Small intestine (tissue), 7 donors: ENCODE results near the gene NEK9. TPM values are rescaled to one million over a fixed set of nuclear protein-coding genes. Genes with fewer than 3 reads are reported as not detected.

ENCODE experiments used
- DNase-seq, 2 donors: peaks; one replicate each; pipeline versions ENCODE4 v3.0.0 to v3.0.0-alpha.2; 2013
- FAIRE-seq: peaks from 2 replicates; lab custom pipeline; 2012; peaks lifted over from hg19 to GRCh38; lab: Jason Lieb, UNC
- H3K27ac ChIP-seq, 3 donors: one replicate each; pipeline ENCODE4 v1.5.1; 2013; ENCODE audit warnings: low read length in 2 of 3, mild to moderate bottlenecking in 2 of 3, control low read depth in 1 of 3, inconsistent platforms in 1 of 3, low read depth in 1 of 3, moderate library complexity in 1 of 3
- H3K27me3 ChIP-seq, 3 donors: one replicate each; pipeline ENCODE4 v1.6.1; 2013; ENCODE audit warnings: low read length in 3 of 3, inconsistent platforms in 1 of 3; ENCODE audit not compliant: control insufficient read depth in 3 of 3, insufficient read depth in 3 of 3
- H3K36me3 ChIP-seq, 3 donors: one replicate each; pipeline ENCODE4 v1.6.1; 2013; ENCODE audit warnings: low read length in 3 of 3, inconsistent platforms in 1 of 3, low read depth in 1 of 3, mild to moderate bottlenecking in 1 of 3, moderate library complexity in 1 of 3; ENCODE audit not compliant: control insufficient read depth in 3 of 3, insufficient read depth in 2 of 3
- H3K4me1 ChIP-seq, 3 donors: one replicate each; pipeline ENCODE4 v1.6.1; 2013; ENCODE audit warnings: low read length in 2 of 3, inconsistent platforms in 1 of 3, low read depth in 1 of 3, mild to moderate bottlenecking in 1 of 3, moderate library complexity in 1 of 3; ENCODE audit not compliant: control insufficient read depth in 3 of 3, insufficient read depth in 2 of 3
- H3K4me3 ChIP-seq, 3 donors: one replicate each; pipeline ENCODE4 v1.5.1; 2013; ENCODE audit warnings: low read length in 3 of 3, control low read depth in 1 of 3, inconsistent platforms in 1 of 3, low read depth in 1 of 3, mild to moderate bottlenecking in 1 of 3, moderate library complexity in 1 of 3
- H3K9me3 ChIP-seq, 2 donors: one replicate each; pipeline ENCODE4 v1.6.1; 2013; ENCODE audit warnings: low read depth in 1 of 2, low read length in 1 of 2; ENCODE audit not compliant: control insufficient read depth in 2 of 2, insufficient read depth in 1 of 2
- WGBS, 3 donors: extraction: QIAGEN DNeasy Blood & Tissue Kit; methylation state at CpG; one replicate each; pipeline ENCODE4 v1.1.7; 2013; 5-methylcytosine and 5-hydroxymethylcytosine counted together
- polyA plus RNA-seq, 4 donors: library from polyadenylated mRNA; stranded (reverse) in 3 of 4; unstranded in 1 of 4; fragments of 200-250 nt in 3 of 4; fragments of 120-200 nt in 1 of 4; gene quantifications; one replicate each; pipeline versions ENCODE4 v1.2.1 to v1.2.3, GENCODE V29; 2013
- donor health status: healthy with polysubstance abuse.
- donor health status: control.
- donor health status: control.
- donor health status: Bipolar disorder and iron deficiency.
- donor health status: healthy.

Gene NEK9
- polyA plus RNA-seq, 4 donors: 14.9 to 66.5 (median 25.2) TPM

DNA sequence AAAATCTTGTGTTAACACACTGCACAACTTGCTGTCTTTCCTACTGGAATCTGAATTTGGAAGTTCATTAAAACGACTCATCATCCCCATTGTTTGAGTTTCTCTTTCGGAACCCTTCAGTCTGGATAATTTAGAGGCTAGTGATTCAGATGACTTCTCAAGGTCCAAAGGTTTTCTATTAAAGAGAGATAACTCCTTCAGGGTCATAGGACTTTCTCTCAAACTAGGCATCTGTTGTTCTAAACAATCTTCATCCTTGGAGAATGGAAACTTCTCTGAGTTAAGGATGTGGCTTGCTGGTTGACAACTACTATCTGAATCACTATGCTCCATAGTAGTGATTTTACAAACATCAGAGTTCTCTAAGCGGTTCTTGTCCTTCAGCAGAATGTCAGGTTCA lies 79.9 kb downstream of the NEK9 start:
- no peaks in the 10 kb centered on the region for H3K36me3 ChIP-seq
- peak overlapping the region in 2 of 3 donors; percentile 12 to 26 for H3K27ac ChIP-seq
- DNase-seq (peak in 1 of 2 donors; percentile 73), FAIRE-seq (no peak)
- no peaks in the 10 kb centered on the region for H3K9me3 ChIP-seq
- H3K27me3 ChIP-seq: no peaks in the 10 kb centered on the region
- H3K4me3 ChIP-seq: no peak overlapping the region
- peaks cover 4 to 17% (median 13%) of the 10 kb centered on the region in 3 donors for H3K4me1 ChIP-seq
- WGBS, 3 donors: 45 to 75% (median 48%) methylated on average over 3 of the region's 3 CpGs

DNA sequence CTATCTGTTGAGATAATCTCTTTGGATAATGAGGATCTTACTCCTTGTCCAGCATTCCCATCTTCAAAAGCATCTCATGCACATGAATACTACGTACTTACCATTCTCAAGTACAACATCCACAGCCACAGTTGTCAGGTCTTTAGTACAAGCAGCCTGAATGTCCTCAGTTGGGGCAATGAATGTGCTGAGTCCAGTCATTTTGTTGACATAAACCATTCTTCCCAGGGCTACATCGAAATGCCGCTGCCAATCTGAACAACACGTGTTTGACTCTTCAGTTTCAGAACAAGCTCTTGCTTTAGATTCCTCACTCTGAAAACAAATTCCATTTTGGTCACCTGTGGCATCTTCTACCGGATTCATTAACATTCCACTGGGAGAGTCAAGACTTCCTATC lies 80.6 kb downstream of the NEK9 start:
- peaks cover 4 to 20% (median 14%) of the 10 kb centered on the region in 3 donors for H3K4me1 ChIP-seq
- H3K4me3 ChIP-seq: no peak overlapping the region
- no peak overlapping the region for H3K27ac ChIP-seq
- FAIRE-seq: no peak
- H3K36me3 ChIP-seq: peaks cover 0 to under 1% (median 0%) of the 10 kb centered on the region in 3 donors
- no peaks in the 10 kb centered on the region for H3K9me3 ChIP-seq
- 89 to 97% (median 93%) methylated on average over 5 of the region's 5 CpGs for WGBS, 3 donors
- H3K27me3 ChIP-seq: no peaks in the 10 kb centered on the region
- no peak for DNase-seq

DNA sequence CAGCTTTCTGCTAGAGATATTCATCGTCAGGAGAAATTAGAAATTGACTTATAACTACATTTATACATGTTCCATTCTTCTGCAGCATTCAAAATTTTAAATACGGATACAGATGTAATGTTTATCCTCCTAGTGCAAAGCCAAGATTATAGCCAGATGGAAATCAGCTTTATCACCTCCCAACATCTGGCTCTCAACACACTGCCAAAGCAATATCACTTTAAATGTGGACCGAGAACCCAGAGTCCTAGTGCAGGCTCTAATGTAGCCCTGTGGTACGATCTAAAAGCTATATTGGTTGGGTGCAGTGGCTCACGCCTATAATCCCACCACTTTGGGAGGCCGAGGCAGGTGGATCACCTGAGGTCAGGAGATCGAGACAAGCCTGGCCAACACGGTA lies 82.1 kb downstream of the NEK9 start:
- H3K4me3 ChIP-seq: no peak overlapping the region
- FAIRE-seq: no peak
- 68 to 76% (median 75%) methylated on average over 8 of the region's 8 CpGs for WGBS, 3 donors

DNA sequence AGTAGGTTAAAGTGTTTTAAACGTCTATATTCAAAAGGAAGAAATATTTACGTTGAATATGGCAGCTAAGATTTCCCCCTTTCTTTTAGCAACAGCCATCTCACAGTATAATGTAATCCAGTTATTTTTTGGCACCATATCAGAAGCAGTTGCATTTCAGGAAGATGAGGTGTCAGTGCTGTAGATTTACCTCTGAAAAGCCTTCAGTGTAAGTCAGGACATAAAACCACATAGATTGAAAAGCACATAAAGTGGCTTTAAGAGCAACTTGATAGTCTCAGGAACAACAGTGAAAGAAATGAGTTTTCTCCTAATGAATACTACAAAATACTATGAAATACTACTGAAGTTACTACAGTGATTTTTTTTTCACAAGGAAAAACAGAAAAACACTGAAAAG lies 82.5 kb downstream of the NEK9 start:
- Histone ChIP-seq H3K27me3 (no peaks in the 10 kb centered on the region), H3K9me3 (no peaks in the 10 kb centered on the region), H3K36me3 (peaks cover 0 to 4% (median 0%) of the 10 kb centered on the region in 3 donors), H3K4me3 (no peak overlapping the region), H3K27ac (no peak overlapping the region), H3K4me1 (peaks cover 4 to 12% (median 11%) of the 10 kb centered on the region in 3 donors)
- DNase-seq: no peak
- FAIRE-seq: no peak
- WGBS, 3 donors: 8 to 25% (median 13%) methylated on average over 2 of the region's 2 CpGs

More for the DNA sequence above, 82.1 kb downstream of the NEK9 start:
- no peak for DNase-seq
- Histone ChIP-seq H3K27ac (no peak overlapping the region), H3K27me3 (no peaks in the 10 kb centered on the region), H3K4me1 (peaks cover 4 to 12% (median 11%) of the 10 kb centered on the region in 3 donors), H3K9me3 (no peaks in the 10 kb centered on the region), H3K36me3 (peaks cover 0 to 4% (median 0%) of the 10 kb centered on the region in 3 donors)

DNA sequence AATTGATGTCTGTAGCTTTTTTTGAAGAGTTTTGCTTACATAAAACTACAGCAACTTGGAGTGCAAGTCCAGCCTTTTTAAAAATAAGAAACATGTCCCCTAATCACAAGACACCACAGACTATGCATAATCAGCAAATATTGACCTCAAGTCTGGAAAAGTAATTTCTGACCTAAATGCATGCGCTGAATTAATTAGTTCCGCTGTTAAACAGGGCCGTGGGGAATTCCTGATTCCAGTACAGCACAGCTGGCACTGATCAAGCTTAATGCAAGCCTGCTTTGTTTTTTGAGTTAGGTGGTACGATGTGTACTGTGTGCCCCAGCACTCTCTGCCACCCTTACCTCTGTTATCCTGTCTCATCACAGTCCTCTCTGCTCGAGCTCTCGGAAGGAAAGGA lies 84.8 kb downstream of the NEK9 start:
- Histone ChIP-seq H3K4me1 (peaks cover 4 to 12% (median 8%) of the 10 kb centered on the region in 3 donors), H3K9me3 (no peaks in the 10 kb centered on the region), H3K27me3 (no peaks in the 10 kb centered on the region), H3K4me3 (no peak overlapping the region), H3K27ac (peak overlapping the region; percentile 9 to 34 (median 15)), H3K36me3 (peaks cover 0 to 14% (median under 1%) of the 10 kb centered on the region in 3 donors)
- no peak for FAIRE-seq
- DNase-seq: no peak
- WGBS, 3 donors: 13 to 42% (median 36%) methylated on average over 6 of the region's 6 CpGs

DNA sequence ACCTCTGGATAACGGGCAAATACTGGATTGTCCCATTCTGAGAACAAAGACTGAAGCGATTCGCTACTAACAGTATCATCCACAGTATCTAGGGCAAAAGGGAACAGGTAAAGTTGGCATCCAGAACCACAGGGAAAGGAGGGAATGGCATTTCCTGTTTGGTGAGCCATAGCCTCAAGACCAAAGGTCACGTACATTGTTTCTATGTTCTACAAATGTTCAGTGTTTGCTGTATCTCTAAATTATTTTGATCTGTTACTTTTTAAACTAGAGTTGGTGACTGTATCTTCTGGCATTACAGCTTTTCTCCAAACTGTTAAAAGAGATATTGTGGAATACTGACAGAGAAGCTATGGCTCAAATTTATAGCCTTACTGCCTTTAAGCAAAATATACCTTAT lies 85.2 kb downstream of the NEK9 start:
- H3K27me3 ChIP-seq: no peaks in the 10 kb centered on the region
- peaks cover 0 to 14% (median 2%) of the 10 kb centered on the region in 3 donors for H3K36me3 ChIP-seq
- peaks cover 4 to 12% (median 8%) of the 10 kb centered on the region in 3 donors for H3K4me1 ChIP-seq
- peak overlapping the region; percentile 9 to 65 (median 53) for H3K27ac ChIP-seq
- FAIRE-seq (no peak), DNase-seq (peak; percentile 65 to 89)
- no peaks in the 10 kb centered on the region for H3K9me3 ChIP-seq
- WGBS, 3 donors: 24 to 64% (median 45%) methylated on average over 4 of the region's 4 CpGs
- no peak overlapping the region for H3K4me3 ChIP-seq

DNA sequence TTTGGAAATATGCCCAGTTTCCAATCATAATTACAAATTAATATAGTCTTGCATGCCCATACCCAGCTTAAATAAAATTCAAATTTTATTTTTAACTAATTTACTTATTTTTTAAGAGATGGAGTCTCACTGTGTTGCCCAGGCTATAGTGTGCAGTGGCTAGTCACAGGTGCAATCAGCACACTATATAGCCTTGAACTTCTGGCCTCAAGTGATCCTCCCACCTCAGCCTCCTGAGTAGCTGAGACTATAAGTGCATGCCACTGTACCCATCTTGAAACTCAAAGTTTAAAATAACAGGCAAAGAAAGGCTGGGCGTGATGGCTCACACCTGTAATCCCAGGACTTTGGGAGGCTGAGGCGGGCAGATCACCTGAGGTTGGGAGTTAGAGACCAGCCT lies 85.9 kb downstream of the NEK9 start:
- H3K27me3 ChIP-seq: no peaks in the 10 kb centered on the region
- H3K9me3 ChIP-seq: no peaks in the 10 kb centered on the region
- 79 to 96% (median 84%) methylated on average over 2 of the region's 2 CpGs for WGBS, 3 donors
- H3K4me3 ChIP-seq: no peak overlapping the region
- peaks cover 0 to 14% (median 2%) of the 10 kb centered on the region in 3 donors for H3K36me3 ChIP-seq
- DNase-seq (no peak), FAIRE-seq (no peak)
- H3K27ac ChIP-seq: peak overlapping the region; percentile 9 to 65 (median 53)
- H3K4me1 ChIP-seq: peaks cover 2 to 12% (median 8%) of the 10 kb centered on the region in 3 donors

DNA sequence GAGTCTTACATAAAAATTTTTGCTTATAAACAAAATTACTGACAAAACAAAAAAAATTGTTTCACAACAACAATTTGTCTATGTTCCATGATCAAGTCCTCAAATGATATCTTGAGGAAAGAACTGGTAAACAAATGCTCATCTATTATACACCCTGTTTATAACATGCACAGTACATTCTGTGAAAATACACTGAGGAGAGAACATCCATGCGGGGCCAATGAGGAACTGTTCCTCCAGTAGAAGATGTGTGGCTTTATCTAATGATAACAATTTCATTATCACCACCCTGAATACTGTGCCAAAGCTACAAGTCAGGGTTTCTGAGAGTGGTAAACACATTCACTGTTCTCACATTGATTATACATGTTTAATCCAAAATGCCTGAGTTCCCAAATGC lies 86.3 kb downstream of the NEK9 start:
- no peaks in the 10 kb centered on the region for H3K9me3 ChIP-seq
- peak overlapping the region in 1 of 3 donors; percentile 37 for H3K27ac ChIP-seq
- H3K36me3 ChIP-seq: peaks cover 0 to 16% (median 2%) of the 10 kb centered on the region in 3 donors
- H3K4me1 ChIP-seq: peaks cover 2 to 12% (median 5%) of the 10 kb centered on the region in 3 donors
- DNase-seq (peak in 1 of 2 donors; percentile 61), FAIRE-seq (no peak)
- 21 to 58% (median 44%) methylated on average over 1 of the region's 1 CpG for WGBS, 3 donors
- H3K27me3 ChIP-seq: no peaks in the 10 kb centered on the region
- no peak overlapping the region for H3K4me3 ChIP-seq

DNA sequence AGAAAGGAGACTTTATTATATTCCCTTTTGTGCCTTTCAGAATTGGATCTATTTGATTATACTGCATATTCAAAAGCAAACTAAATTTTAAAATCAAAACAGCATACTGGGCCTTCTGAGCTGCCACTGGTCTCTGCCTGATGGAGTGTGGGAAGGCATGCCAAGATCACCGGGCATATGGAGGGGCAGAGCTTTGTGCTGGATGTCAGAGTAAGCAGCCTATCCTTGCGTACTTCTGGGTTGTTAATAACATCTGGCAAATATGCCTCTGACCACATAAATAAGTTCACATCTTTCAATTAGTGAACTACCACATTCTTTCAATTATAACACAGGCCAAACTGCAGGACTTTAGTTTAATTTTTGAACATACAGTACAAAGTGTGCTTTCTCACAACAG lies 93.9 kb downstream of the NEK9 start:
- 94 to 96% (median 95%) methylated on average over 2 of the region's 2 CpGs for WGBS, 3 donors
- Histone ChIP-seq H3K27ac (no peak overlapping the region), H3K36me3 (peaks cover 1 to 38% (median 7%) of the 10 kb centered on the region in 3 donors), H3K4me1 (no peaks in the 10 kb centered on the region), H3K4me3 (no peak overlapping the region), H3K9me3 (no peaks in the 10 kb centered on the region), H3K27me3 (no peaks in the 10 kb centered on the region)
- FAIRE-seq (no peak), DNase-seq (no peak)
